ENCODE data around the gene TBC1D24.

GRCh38 chr16:2477327-2477726, 2.4 kb downstream of the TBC1D24 start:
- TF ChIP-seq CTCF (IDR thresholded peaks at IDR 0.05; ENCODE audit: low read depth, low read length) = no peak
- TF ChIP-seq EZH2phosphoT487 (IDR thresholded peaks at IDR 0.05; ENCODE audit: low read depth) = no peak
